Activated T-cell treated with anti-CD3 and anti-CD28 coated beads, Interleukin-2, amount 50 U/mL, for 4 hours (primary cell): ENCODE measurements around the gene BMP6. TPM values are rescaled to one million over a fixed set of nuclear protein-coding genes. Genes with fewer than 3 reads are reported as not detected.
"Not testable (repeated sequence)": the region's sequence is repeated elsewhere in the genome, so short reads cannot be mapped to it uniquely, and the experiment has no call there.

ENCODE experiments used
- ATAC-seq, 2 donors: fragments of 200-7000 bp; cut with Tn5 transposase; one replicate each; pipeline ENCODE4 v1.10.0; 2021
- DNase-seq: peaks from one replicate; pipeline ENCODE4 v3.0.0-alpha.2; 2020
- H3K27me3 Mint-ChIP-seq: one replicate; pipeline ENCODE4 v1.8.0; 2021; ENCODE audit warnings: low read depth, mixed read lengths
- H3K36me3 Mint-ChIP-seq: one replicate; pipeline ENCODE4 v1.8.0; 2022; ENCODE audit warnings: mixed read lengths; ENCODE audit not compliant: insufficient read depth
- H3K4me1 Mint-ChIP-seq: one replicate; pipeline ENCODE4 v1.8.0; 2021; ENCODE audit warnings: low read depth, mixed read lengths
- H3K4me3 Mint-ChIP-seq: one replicate; pipeline ENCODE4 v1.8.0; 2021; ENCODE audit warnings: mild to moderate bottlenecking, moderate library complexity, mixed read lengths
- H3K9me3 Mint-ChIP-seq: one replicate; pipeline ENCODE4 v1.8.0; 2021; ENCODE audit warnings: mixed read lengths
- total RNA-seq, 3 donors: library from RNA; stranded (reverse); gene quantifications; one replicate each; pipeline ENCODE4 v1.2.1, GENCODE V29; 2021

BMP6 gene
- total RNA-seq, 3 donors from 2014 or later = not detected

- peaks cover 59% of the 10 kb centered on the region for H3K36me3 Mint-ChIP-seq
Measured at GRCh38 chr6:7894262-7895124, 168.6 kb downstream of the BMP6 start.

GRCh38 chr6:7895125-7895423, 169.2 kb downstream of the BMP6 start:
- H3K9me3 Mint-ChIP-seq = no peaks in the 10 kb centered on the region
- peaks cover 61% of the 10 kb centered on the region for H3K36me3 Mint-ChIP-seq
- H3K4me1 Mint-ChIP-seq = no peaks in the 10 kb centered on the region
- H3K4me3 Mint-ChIP-seq = no peak overlapping the region
- DNase-seq (no peak), ATAC-seq (no peak)
- no peaks in the 10 kb centered on the region for H3K27me3 Mint-ChIP-seq

More at GRCh38 chr6:7894262-7895124, 168.6 kb downstream of the BMP6 start:
- Mint-ChIP-seq H3K4me3 (no peak overlapping the region), H3K9me3 (no peaks in the 10 kb centered on the region), H3K27me3 (no peaks in the 10 kb centered on the region), H3K4me1 (no peaks in the 10 kb centered on the region)
- no peak for DNase-seq
- no peak for ATAC-seq

- DNase-seq (no peak), ATAC-seq (no peak)
- Mint-ChIP-seq H3K36me3 (peaks cover 66% of the 10 kb centered on the region), H3K27me3 (no peaks in the 10 kb centered on the region), H3K9me3 (no peaks in the 10 kb centered on the region), H3K4me1 (no peaks in the 10 kb centered on the region), H3K4me3 (no peak overlapping the region)
Measured at GRCh38 chr6:7896465-7896987, 170.6 kb downstream of the BMP6 start.

DNA sequence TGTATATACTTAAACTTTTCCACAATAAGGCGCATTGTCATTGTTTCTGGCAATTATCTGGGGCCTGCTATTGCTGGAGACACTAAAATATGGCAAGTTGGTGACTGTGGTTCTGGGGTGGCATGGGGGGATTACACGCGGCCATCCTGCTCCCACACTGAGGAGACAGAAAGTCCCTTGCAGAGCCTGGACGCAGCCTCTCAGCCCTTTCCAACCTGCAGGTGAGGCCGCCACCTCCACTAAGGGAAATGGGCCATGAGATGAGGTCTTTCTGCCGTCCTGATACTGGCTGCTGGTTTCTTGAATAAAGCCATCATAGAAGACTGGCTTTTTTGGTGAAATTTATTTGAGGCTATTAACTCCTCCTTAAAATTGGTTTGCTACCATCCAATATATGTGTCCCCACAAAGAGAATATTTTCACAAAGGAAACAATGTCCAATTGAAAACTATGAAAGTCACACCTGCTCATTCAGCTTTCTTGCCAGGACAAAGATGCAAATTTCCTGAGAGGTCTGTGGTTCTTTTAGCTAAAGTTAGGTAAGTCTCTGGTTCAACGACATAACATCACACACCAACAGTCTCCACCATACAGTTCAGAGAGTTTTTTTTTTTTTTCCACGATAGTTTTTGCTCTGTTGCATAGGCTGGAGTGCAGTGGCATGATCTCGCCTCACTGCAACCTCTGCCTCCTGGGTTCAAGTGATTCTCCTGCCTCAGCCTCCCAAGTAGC, 171.7 kb downstream of the BMP6 start:
- H3K9me3 Mint-ChIP-seq = no peaks in the 10 kb centered on the region
- no peaks in the 10 kb centered on the region for H3K4me1 Mint-ChIP-seq
- no peak overlapping the region for H3K4me3 Mint-ChIP-seq
- ATAC-seq (no peak), DNase-seq (no peak)
- H3K27me3 Mint-ChIP-seq = no peaks in the 10 kb centered on the region
- peaks cover 60% of the 10 kb centered on the region for H3K36me3 Mint-ChIP-seq

- not testable (repeated sequence) for H3K27me3 Mint-ChIP-seq, ATAC-seq
- peaks cover 65% of the 10 kb centered on the region for H3K36me3 Mint-ChIP-seq
Measured at GRCh38 chr6:7898193-7898586, 172.3 kb downstream of the BMP6 start.

DNA sequence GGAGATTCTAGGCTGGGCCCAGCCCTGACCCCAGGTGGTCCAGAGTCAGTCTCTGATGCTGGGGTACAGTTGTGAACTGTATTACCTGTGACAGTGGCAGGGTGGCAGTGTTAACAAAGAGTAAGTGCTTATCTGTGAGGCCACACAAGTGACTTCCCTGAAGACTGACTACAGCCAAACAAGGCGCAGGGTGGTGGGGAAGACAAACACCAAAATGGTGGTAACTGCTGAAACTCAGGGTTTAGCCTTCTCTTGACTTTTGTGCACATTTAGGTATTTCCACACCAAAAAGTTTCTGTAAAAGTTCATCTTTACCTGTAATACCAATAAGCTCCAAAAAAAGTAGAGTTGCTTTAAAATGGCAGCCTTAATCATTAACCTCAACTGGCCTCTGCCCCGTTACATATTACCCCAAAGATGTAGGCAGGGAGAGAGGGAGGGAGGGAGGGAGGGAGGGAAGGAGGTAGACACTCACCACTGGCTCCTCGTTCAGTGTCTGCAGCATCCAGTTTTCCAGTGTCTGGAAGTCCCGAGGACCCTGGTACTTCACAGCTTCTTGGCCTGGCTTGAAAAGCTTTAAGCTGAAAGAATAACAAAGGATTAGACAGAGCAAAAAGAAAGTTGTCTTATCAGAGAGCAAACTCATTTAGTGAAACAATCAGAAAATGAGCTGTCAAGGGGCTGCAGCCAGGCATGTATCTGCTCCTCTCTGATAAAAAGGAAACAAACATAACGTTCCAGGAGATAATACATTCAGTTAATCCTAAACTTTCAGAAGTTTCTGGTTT, 173.4 kb downstream of the BMP6 start:
- DNase-seq (no peak), ATAC-seq (no peak)
- Mint-ChIP-seq H3K36me3 (peaks cover 57% of the 10 kb centered on the region), H3K4me3 (no peak overlapping the region), H3K27me3 (no peaks in the 10 kb centered on the region), H3K4me1 (no peaks in the 10 kb centered on the region), H3K9me3 (no peaks in the 10 kb centered on the region)

More at GRCh38 chr6:7898193-7898586, 172.3 kb downstream of the BMP6 start:
- H3K4me3 Mint-ChIP-seq, H3K4me1 Mint-ChIP-seq, H3K9me3 Mint-ChIP-seq, DNase-seq: not testable (repeated sequence)

GRCh38 chr6:7899889-7900213, 174.0 kb downstream of the BMP6 start:
- DNase-seq (no peak), ATAC-seq (no peak)
- Mint-ChIP-seq H3K36me3 (peaks cover 59% of the 10 kb centered on the region), H3K4me1 (no peaks in the 10 kb centered on the region), H3K9me3 (no peaks in the 10 kb centered on the region), H3K4me3 (no peak overlapping the region), H3K27me3 (no peaks in the 10 kb centered on the region)

DNA sequence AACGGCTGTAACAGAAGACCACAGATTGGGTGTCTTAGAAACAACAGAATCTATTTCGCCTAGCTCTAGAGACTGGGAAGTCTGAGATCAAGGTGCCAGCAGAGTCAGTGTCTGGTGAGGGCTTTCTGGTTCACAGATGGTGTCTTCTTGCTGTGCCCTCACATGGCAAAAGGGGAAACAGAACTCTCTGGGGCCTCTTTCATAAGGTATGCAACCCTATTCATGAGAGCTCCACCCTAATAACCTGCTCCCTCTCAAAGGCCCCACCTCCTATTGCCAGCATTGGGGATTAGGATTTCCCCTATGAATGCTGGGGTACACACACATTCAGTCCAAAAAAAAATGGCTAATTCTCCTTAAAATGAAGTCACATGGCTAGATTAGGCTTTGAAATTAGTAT, 174.7 kb downstream of the BMP6 start:
- H3K27me3 Mint-ChIP-seq = no peaks in the 10 kb centered on the region
- DNase-seq (no peak), ATAC-seq (no peak)
- H3K4me3 Mint-ChIP-seq = no peak overlapping the region
- peaks cover 58% of the 10 kb centered on the region for H3K36me3 Mint-ChIP-seq
- no peaks in the 10 kb centered on the region for H3K4me1 Mint-ChIP-seq
- no peaks in the 10 kb centered on the region for H3K9me3 Mint-ChIP-seq

DNA sequence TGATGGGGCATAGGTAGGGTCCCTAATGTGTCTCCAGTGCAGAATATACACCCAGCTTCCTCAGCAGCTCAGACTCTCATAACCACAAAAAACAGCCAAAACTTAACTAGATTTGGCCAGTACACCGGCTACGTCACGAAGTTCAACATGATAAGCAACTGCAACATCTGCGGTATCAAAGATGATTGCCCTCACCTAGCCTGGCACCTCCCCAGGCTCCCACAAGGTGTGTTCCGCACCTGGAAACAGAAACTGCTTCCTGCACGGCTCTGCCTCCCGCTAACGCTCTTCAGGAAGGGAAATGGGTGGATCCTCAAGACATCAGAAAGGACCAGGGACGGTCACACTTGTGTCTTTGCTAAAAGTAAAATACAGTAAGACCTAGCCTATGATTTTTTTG, 175.2 kb downstream of the BMP6 start:
- peaks cover 54% of the 10 kb centered on the region for H3K36me3 Mint-ChIP-seq
- H3K4me1 Mint-ChIP-seq = no peaks in the 10 kb centered on the region
- DNase-seq = no peak
- H3K27me3 Mint-ChIP-seq = no peaks in the 10 kb centered on the region
- no peaks in the 10 kb centered on the region for H3K9me3 Mint-ChIP-seq
- H3K4me3 Mint-ChIP-seq = no peak overlapping the region
- no peak for ATAC-seq

GRCh38 chr6:7901780-7902179, 175.9 kb downstream of the BMP6 start:
- no peak for ATAC-seq
- Mint-ChIP-seq H3K27me3 (no peaks in the 10 kb centered on the region), H3K36me3 (peaks cover 53% of the 10 kb centered on the region), H3K9me3 (no peaks in the 10 kb centered on the region), H3K4me3 (no peak overlapping the region), H3K4me1 (no peaks in the 10 kb centered on the region)
- DNase-seq = no peak

GRCh38 chr6:7902221-7902620, 176.3 kb downstream of the BMP6 start:
- ATAC-seq (no peak), DNase-seq (no peak)
- Mint-ChIP-seq H3K9me3 (no peaks in the 10 kb centered on the region), H3K27me3 (no peaks in the 10 kb centered on the region), H3K4me1 (no peaks in the 10 kb centered on the region), H3K4me3 (no peak overlapping the region), H3K36me3 (peaks cover 50% of the 10 kb centered on the region)

DNA sequence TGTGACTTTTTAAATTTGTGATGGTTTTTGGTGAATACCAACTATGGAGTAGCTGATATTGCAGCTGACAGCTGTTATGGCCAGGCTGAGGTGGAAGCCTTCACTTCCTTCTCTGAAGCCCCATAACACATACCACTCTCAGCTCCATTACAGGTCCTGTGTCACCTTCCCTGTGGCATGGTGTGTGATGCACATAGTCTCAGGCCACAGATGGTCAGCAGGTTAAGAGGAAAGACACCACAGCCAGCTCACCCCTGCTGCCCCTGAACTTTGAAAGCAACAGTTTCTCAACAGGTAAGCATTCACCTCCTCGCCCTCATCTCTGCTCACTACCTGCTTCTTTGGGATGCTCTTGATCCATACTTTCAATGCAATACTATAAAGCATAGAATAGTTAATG, 177.0 kb downstream of the BMP6 start:
- ATAC-seq = no peak
- Mint-ChIP-seq H3K36me3 (peaks cover 44% of the 10 kb centered on the region), H3K4me1 (no peaks in the 10 kb centered on the region), H3K27me3 (no peaks in the 10 kb centered on the region), H3K4me3 (no peak overlapping the region), H3K9me3 (no peaks in the 10 kb centered on the region)
- no peak for DNase-seq

DNA sequence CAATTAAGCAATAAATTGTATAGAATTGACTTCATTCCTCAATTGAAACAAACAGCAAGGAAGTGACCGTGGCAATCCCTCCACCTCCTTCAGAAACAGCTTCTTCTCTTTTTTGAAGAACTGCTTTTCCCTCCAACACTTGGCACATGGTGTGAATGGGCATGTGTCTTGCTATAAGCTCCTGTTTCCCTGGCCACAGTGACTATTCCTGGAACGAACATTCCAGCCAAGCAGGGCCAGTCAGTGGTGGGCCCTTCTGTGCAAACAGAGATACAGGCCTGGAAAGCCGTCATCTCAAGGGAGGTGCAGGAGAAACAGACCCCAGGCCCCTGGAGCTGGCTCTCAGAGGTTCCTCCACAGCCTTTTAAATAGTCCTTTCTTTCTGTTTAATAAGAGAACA, 177.8 kb downstream of the BMP6 start:
- H3K27me3 Mint-ChIP-seq = no peaks in the 10 kb centered on the region
- H3K4me1 Mint-ChIP-seq = no peaks in the 10 kb centered on the region
- no peaks in the 10 kb centered on the region for H3K9me3 Mint-ChIP-seq
- DNase-seq (no peak), ATAC-seq (no peak)
- peaks cover 37% of the 10 kb centered on the region for H3K36me3 Mint-ChIP-seq
- H3K4me3 Mint-ChIP-seq = no peak overlapping the region

DNA sequence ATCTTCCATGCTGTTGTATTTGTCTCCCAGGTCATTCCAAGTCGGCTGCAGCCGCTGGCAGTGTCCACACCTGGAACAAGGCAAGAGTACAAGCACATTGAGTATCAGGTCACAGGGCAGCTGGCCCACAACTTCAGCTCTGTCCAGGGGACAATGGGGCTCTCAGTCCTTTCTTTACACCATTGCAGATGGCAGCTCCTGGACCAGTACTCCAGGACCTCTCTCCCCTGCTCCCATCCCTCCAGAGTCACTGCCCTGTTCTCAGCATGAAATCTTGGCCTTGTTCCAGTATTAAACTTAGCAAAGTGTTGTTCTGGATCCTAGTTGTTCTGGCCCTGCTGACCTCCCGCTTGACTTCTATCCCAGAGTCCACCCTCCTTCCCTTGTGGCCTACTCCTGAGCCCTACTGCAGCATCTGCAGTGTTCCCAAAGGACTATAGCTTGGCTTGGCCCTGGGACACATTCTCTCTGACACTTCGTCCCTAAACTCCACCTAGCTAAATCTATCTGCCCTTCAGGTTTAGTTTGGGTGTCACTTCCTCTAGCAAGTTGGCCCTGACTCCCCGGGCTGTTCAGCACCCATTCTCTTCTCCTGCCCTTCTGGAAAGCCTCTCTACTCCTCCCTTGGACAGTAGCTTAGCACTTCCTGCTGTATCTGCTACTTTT, 178.9 kb downstream of the BMP6 start:
- DNase-seq = no peak
- no peaks in the 10 kb centered on the region for H3K27me3 Mint-ChIP-seq
- ATAC-seq = no peak
- H3K9me3 Mint-ChIP-seq = no peaks in the 10 kb centered on the region
- H3K36me3 Mint-ChIP-seq = peaks cover 33% of the 10 kb centered on the region
- peaks cover 4% of the 10 kb centered on the region for H3K4me1 Mint-ChIP-seq
- no peak overlapping the region for H3K4me3 Mint-ChIP-seq
